ENCODE data around the gene MYO1C. TPM values are rescaled to one million over a fixed set of nuclear protein-coding genes. Genes with fewer than 3 reads are reported as not detected.

The MYO1C gene
- polyA plus RNA-seq, 1 donor, result 56.1 TPM

DNA sequence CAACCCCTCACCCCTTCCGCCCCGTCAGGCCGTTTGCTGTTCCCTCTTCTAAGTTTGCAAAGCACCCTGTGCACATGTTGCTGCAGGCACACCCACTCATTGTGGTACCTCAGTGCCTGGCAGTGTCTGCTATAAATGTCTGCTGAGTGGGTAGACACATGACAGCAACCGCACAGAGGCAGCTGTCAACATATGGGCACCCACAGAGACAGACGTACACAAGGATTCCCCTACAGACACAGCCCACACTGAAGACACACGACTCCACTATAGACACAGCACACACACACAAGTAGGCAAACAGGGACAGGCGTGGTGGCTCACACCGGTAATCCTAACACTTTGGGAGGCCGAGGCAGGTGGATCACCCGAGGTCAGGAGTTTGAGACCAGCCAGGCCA lies 18.6 kb downstream of the MYO1C start:
- Histone ChIP-seq H3K36me3 (ENCODE audit: control insufficient read depth, insufficient read depth, low read length) (peaks cover 83% of the 10 kb centered on the region), H3K27me3 (ENCODE audit: control insufficient read depth, insufficient read depth, low read length) (no peaks in the 10 kb centered on the region), H3K4me1 (ENCODE audit: control insufficient read depth, insufficient read depth, low read length) (peaks cover 2% of the 10 kb centered on the region), H3K27ac (ENCODE audit: low read length) (no peak overlapping the region), H3K9me3 (ENCODE audit: control insufficient read depth, low read depth, low read length) (no peaks in the 10 kb centered on the region), H3K4me3 (ENCODE audit: low read length) (no peak overlapping the region)
- no peak for DNase-seq
- WGBS (ENCODE audit: insufficient coverage, low lambda C conversion rate), result no CpG with 5 or more reads among the region's 10 CpGs

DNA sequence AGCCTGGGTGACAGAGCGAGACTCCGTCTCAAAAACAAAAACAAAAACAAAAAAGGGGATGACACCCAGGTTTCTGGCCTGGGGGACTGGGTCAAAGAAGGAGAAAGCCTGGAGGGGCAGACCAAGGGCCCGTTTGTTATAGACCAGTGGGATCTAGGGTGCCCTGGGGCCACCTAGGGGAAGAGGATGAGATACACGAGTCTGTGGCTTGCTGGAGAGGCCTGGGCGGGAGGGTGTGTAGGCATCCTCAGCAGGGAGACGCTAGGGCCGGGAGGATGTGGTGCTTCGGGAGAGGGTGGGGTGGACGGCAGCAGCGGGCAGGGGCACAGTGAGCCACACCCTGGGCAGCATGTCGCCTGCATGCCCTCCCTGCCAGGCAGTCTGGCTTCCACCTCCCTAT lies 19.3 kb downstream of the MYO1C start:
- DNase-seq, result no peak
- Histone ChIP-seq H3K9me3 (ENCODE audit: control insufficient read depth, low read depth, low read length) (no peaks in the 10 kb centered on the region), H3K27ac (ENCODE audit: low read length) (no peak overlapping the region), H3K36me3 (ENCODE audit: control insufficient read depth, insufficient read depth, low read length) (peaks cover 83% of the 10 kb centered on the region), H3K4me3 (ENCODE audit: low read length) (no peak overlapping the region), H3K27me3 (ENCODE audit: control insufficient read depth, insufficient read depth, low read length) (no peaks in the 10 kb centered on the region), H3K4me1 (ENCODE audit: control insufficient read depth, insufficient read depth, low read length) (peaks cover 9% of the 10 kb centered on the region)
- no CpG with 5 or more reads among the region's 11 CpGs for WGBS (ENCODE audit: insufficient coverage, low lambda C conversion rate)

DNA sequence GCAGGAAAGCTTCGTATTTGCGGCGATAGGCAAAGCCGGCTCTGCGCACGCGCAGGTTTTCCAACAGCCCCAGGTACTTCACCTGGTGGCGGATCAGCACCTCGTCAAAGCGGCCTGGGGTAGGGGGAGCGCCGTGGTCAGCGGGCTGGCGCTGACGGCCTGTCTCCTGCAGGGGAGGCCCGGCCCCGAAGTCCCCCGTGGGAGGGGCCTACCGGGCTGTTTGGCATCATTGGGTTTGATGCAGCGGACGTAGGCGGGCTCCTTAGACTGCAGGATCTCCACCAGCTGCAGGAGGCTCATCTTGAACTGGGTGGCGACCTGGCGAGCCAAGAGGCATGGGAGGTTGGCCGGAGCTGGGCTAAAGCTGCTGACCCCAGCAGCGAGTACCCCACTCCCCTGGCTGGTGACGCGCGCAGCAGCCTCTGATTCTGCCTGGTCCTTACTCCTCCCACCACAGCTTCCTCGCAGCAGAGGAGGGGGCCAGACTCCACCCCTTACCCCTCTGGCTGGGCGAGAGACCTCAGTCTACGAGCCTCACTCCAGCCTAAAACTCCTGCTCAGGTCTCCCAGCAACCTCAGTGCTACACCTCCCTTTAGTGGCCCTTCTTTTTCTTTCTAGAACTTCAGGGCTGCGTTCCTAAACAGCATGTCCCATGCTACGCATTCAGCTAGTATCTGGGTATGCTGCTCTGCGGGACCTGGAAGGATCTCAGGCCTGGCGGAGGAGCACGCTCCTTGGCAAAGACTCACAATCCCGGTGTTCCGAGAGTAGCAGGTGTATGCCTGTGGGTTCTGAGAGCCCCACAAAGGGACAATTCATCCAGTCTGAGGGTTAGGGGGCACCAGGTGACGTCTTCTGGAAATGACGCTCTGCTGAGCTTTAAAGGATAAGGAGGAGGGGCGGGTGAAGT lies 20.3 kb downstream of the MYO1C start:
- Histone ChIP-seq H3K27me3 (ENCODE audit: control insufficient read depth, insufficient read depth, low read length) (no peaks in the 10 kb centered on the region), H3K36me3 (ENCODE audit: control insufficient read depth, insufficient read depth, low read length) (peaks cover 78% of the 10 kb centered on the region), H3K4me3 (ENCODE audit: low read length) (no peak overlapping the region), H3K9me3 (ENCODE audit: control insufficient read depth, low read depth, low read length) (no peaks in the 10 kb centered on the region), H3K4me1 (ENCODE audit: control insufficient read depth, insufficient read depth, low read length) (peaks cover 10% of the 10 kb centered on the region), H3K27ac (ENCODE audit: low read length) (no peak overlapping the region)
- no CpG with 5 or more reads among the region's 42 CpGs for WGBS (ENCODE audit: insufficient coverage, low lambda C conversion rate)
- DNase-seq, result no peak

DNA sequence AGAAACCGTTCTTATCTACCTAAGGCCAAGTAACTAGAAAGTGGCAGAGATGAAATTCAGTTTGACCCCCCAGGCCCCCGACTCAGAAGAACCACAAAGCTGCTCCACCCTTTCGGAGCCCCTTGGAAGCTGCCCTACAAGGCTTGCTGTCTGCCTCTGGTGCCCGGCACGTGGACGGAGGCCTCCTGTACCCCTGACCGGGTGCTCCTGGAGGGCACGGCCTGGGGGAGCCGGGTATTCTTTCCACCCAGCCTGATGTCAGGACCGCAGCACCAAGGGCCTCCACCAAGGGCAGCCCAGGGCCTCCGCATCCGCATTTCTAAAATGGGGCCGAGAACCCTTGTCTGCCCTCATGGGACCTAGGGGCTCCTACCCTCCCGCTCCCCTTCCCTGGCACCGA lies 21.0 kb downstream of the MYO1C start:
- WGBS (ENCODE audit: insufficient coverage, low lambda C conversion rate), result no CpG with 5 or more reads among the region's 15 CpGs
- peaks cover 81% of the 10 kb centered on the region for H3K36me3 ChIP-seq (ENCODE audit: control insufficient read depth, insufficient read depth, low read length)
- H3K4me1 ChIP-seq (ENCODE audit: control insufficient read depth, insufficient read depth, low read length), result peaks cover 10% of the 10 kb centered on the region
- no peak overlapping the region for H3K27ac ChIP-seq (ENCODE audit: low read length)
- no peaks in the 10 kb centered on the region for H3K27me3 ChIP-seq (ENCODE audit: control insufficient read depth, insufficient read depth, low read length)
- no peak overlapping the region for H3K4me3 ChIP-seq (ENCODE audit: low read length)
- H3K9me3 ChIP-seq (ENCODE audit: control insufficient read depth, low read depth, low read length), result no peaks in the 10 kb centered on the region
- no peak for DNase-seq

DNA sequence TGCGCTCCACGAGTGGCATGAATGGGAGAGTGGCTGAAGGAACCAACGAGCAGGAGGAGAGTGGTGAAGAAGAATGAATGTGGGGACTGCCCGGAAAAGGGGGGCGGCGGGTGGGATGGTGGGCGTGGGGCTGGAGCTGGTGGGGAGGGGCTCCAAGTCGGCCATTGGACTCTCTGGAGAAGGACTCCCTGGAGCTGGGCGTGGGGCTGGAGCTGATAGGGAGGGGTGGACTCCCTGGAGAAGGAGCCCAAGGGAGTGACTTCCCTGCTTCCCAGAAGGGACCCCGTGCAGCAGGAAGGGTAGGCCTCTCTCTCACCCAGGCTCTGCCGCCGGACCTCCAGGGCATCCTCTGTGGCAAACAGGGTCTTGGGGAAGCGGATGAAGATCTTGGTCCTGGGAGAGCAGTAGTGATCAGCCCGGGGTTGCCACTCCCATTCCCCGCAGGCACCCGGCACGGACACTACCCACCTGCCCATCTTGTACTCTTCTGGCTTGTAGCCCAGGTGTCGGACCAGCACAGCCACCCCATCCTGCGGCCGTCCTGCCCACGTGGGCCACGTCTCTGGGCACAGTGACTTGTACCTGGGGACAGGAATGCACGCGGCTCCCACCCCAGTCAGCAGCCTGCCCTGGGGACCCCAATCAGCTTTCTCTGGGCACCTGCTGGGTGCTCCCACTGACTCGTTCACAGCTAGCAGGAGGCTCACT lies 21.6 kb downstream of the MYO1C start:
- Histone ChIP-seq H3K9me3 (ENCODE audit: control insufficient read depth, low read depth, low read length) (no peaks in the 10 kb centered on the region), H3K4me1 (ENCODE audit: control insufficient read depth, insufficient read depth, low read length) (peaks cover 10% of the 10 kb centered on the region), H3K27me3 (ENCODE audit: control insufficient read depth, insufficient read depth, low read length) (no peaks in the 10 kb centered on the region), H3K36me3 (ENCODE audit: control insufficient read depth, insufficient read depth, low read length) (peaks cover 75% of the 10 kb centered on the region), H3K4me3 (ENCODE audit: low read length) (no peak overlapping the region), H3K27ac (ENCODE audit: low read length) (no peak overlapping the region)
- WGBS (ENCODE audit: insufficient coverage, low lambda C conversion rate), result no CpG with 5 or more reads among the region's 25 CpGs
- DNase-seq, result no peak

DNA sequence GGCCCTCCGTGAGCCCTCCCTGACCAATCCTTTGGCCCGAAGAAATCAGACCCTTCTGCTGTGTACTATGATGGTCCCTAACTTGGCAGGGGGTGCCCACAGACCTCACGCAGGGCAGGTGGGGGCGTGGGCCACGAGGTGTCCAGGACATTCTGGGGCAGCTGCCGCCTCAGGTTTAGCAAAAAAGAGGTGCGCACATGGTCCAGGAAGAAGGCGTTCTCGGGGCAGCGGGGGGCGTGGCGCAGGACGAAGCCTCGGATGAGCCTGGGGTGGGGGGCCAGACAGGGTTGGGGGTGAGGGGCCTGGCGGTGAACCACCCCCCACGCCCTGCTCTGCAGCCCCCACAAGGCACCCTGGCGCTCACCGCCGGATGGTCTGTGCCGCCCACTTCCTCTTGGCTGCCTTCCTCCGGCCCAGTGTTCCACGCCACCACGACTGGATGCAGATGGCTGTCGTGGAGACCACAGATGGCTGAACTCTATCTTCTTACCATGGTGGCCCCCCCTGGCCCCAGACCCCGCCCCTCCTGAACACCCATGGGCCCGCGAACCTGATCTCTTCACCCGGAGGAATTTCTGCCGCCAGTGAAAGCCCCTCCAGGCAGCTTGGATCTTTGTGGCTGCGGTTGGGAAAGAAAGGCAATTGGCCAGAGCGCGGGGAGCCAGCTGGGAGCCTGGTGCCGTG lies 22.3 kb downstream of the MYO1C start:
- Histone ChIP-seq H3K9me3 (ENCODE audit: control insufficient read depth, low read depth, low read length) (no peaks in the 10 kb centered on the region), H3K27me3 (ENCODE audit: control insufficient read depth, insufficient read depth, low read length) (no peaks in the 10 kb centered on the region), H3K27ac (ENCODE audit: low read length) (no peak overlapping the region), H3K36me3 (ENCODE audit: control insufficient read depth, insufficient read depth, low read length) (peaks cover 71% of the 10 kb centered on the region), H3K4me3 (ENCODE audit: low read length) (no peak overlapping the region), H3K4me1 (ENCODE audit: control insufficient read depth, insufficient read depth, low read length) (peaks cover 10% of the 10 kb centered on the region)
- no CpG with 5 or more reads among the region's 33 CpGs for WGBS (ENCODE audit: insufficient coverage, low lambda C conversion rate)
- DNase-seq, result no peak

DNA sequence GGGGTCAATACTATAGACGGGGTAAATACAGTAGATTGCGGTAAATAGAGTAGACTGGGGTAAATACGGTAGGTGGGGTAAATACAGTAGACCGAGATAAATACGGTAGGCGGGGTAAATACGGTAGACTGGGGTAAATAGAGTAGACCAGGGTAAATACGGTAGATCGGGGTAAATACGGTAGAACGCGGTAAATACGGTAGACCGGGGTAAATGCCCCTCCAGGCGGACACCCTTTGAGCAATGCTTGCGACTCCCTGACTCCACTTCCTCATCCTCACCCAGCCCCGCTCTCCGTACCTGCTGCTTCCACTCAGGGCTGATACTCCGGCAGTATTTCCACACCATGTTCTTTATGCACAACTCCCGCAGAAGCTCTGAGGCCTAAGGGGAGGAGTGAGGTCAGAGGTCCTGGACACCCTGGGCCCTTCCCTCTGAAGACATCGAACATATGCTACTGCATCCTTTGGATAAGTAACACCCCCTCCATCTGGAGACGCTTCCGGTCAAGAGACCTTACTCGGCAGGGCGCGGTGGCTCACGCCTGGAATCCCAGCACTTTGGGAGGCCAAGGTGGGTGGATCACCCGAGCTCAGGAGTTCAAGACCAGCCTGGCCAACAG lies 23.1 kb downstream of the MYO1C start:
- Histone ChIP-seq H3K4me3 (ENCODE audit: low read length) (no peak overlapping the region), H3K4me1 (ENCODE audit: control insufficient read depth, insufficient read depth, low read length) (peaks cover 10% of the 10 kb centered on the region), H3K36me3 (ENCODE audit: control insufficient read depth, insufficient read depth, low read length) (peaks cover 67% of the 10 kb centered on the region), H3K27me3 (ENCODE audit: control insufficient read depth, insufficient read depth, low read length) (no peaks in the 10 kb centered on the region), H3K27ac (ENCODE audit: low read length) (no peak overlapping the region), H3K9me3 (ENCODE audit: control insufficient read depth, low read depth, low read length) (no peaks in the 10 kb centered on the region)
- 86% methylated on average over 5 of the region's 28 CpGs for WGBS (ENCODE audit: insufficient coverage, low lambda C conversion rate)
- no peak for DNase-seq

DNA sequence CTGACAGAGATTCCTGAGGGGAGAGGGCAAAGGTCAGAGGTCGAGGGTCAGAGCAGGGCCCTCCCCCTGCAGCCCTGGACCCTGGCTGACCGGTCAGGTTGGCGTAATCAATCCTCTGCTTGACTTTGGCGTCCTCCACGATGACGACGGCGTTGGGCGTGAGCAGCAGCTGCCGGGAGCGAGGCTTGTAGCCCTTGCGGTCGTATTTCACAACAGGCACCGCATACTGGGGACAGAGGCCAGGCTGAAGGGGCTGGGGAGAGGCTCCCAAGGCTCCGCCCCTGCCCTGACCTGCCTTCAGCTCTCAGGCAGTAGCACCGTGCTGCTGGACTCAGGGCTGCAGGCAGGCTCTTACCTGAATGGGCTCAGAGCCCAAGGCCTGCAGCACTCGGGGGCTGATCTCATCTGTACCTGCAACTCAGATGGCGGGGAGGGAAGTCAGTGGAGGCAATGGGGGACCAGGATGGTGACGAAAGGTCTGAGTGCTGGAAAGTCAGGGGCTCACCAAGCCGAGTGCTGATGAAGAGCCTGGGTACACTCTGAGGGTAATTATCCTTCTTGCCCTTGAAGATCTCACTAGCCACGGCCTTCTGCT lies 24.5 kb downstream of the MYO1C start:
- peak overlapping the region; percentile 65 for H3K27ac ChIP-seq (ENCODE audit: low read length)
- no CpG with 5 or more reads among the region's 21 CpGs for WGBS (ENCODE audit: insufficient coverage, low lambda C conversion rate)
- no peaks in the 10 kb centered on the region for H3K27me3 ChIP-seq (ENCODE audit: control insufficient read depth, insufficient read depth, low read length)
- peaks cover 64% of the 10 kb centered on the region for H3K36me3 ChIP-seq (ENCODE audit: control insufficient read depth, insufficient read depth, low read length)
- DNase-seq, result peak; percentile 94 to 95
- no peak overlapping the region for H3K4me3 ChIP-seq (ENCODE audit: low read length)
- no peaks in the 10 kb centered on the region for H3K9me3 ChIP-seq (ENCODE audit: control insufficient read depth, low read depth, low read length)
- H3K4me1 ChIP-seq (ENCODE audit: control insufficient read depth, insufficient read depth, low read length), result peaks cover 10% of the 10 kb centered on the region

DNA sequence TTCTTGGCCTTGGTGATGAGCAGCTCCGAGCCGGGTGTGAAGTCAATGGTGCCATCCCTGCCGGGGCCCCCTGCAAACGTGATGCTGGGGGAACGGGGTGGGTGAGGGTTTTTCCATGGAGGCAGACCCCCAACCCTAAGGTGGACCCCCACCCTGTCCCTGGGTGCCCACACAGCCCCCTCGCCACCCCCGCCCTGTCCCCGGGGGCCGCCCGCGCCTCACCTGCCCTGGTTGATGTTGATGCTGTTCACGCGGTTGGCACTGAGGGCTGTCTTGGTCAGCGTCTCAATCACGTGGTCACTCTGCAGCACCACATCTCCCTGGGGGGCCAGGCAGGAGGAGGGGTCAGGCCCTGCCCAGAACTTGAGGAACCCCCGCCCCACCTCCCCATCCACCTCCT lies 25.2 kb downstream of the MYO1C start:
- Histone ChIP-seq H3K27ac (ENCODE audit: low read length) (no peak overlapping the region), H3K36me3 (ENCODE audit: control insufficient read depth, insufficient read depth, low read length) (peaks cover 60% of the 10 kb centered on the region), H3K4me1 (ENCODE audit: control insufficient read depth, insufficient read depth, low read length) (peaks cover 10% of the 10 kb centered on the region), H3K27me3 (ENCODE audit: control insufficient read depth, insufficient read depth, low read length) (no peaks in the 10 kb centered on the region), H3K9me3 (ENCODE audit: control insufficient read depth, low read depth, low read length) (no peaks in the 10 kb centered on the region), H3K4me3 (ENCODE audit: low read length) (no peak overlapping the region)
- DNase-seq, result no peak
- no CpG with 5 or more reads among the region's 16 CpGs for WGBS (ENCODE audit: insufficient coverage, low lambda C conversion rate)

DNA sequence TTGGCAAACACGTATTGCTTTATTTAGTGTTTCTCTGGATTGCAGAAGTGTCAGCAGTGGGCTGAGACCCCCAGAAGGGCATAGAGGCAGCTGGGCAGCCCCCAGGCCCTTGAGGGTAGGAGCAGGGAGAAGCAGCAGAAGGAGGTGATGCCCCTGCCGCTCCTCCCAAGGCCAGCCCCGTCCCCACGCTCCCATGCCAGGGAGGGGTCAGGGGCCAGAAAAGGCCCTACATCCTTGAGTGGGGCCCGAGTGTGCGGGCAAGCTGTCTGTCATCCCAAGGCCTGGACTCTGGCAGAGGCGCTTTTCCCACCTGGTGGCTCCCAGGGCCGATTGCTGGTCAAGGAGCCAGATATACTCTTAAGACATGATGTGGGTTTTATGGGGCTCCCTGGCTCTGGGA lies 28.3 kb downstream of the MYO1C start:
- Histone ChIP-seq H3K27me3 (ENCODE audit: control insufficient read depth, insufficient read depth, low read length) (no peaks in the 10 kb centered on the region), H3K27ac (ENCODE audit: low read length) (no peak overlapping the region), H3K9me3 (ENCODE audit: control insufficient read depth, low read depth, low read length) (no peaks in the 10 kb centered on the region), H3K36me3 (ENCODE audit: control insufficient read depth, insufficient read depth, low read length) (peaks cover 33% of the 10 kb centered on the region), H3K4me3 (ENCODE audit: low read length) (no peak overlapping the region), H3K4me1 (ENCODE audit: control insufficient read depth, insufficient read depth, low read length) (peaks cover 10% of the 10 kb centered on the region)
- no CpG with 5 or more reads among the region's 8 CpGs for WGBS (ENCODE audit: insufficient coverage, low lambda C conversion rate)
- no peak for DNase-seq
